Measurements from ENCODE around the gene EXT2. TPM values are rescaled to one million over a fixed set of nuclear protein-coding genes. Genes with fewer than 3 reads are reported as not detected.

Gene EXT2
- total and polyA plus RNA-seq, 2 experiments from 2014 or later: 15.9 to 48.6 TPM

- H3K9me2 ChIP-seq (ENCODE audit: insufficient read depth): peaks cover 4% of the 10 kb centered on the region; the same call in 1 of the 2 replicates
- H3K36me3 Mint-ChIP-seq (ENCODE audit: low read depth): no peaks in the 10 kb centered on the region
- TF ChIP-seq EZH2 (IDR thresholded peaks at IDR 0.05; ENCODE audit: low read depth, unreplicated experiment) (no peak), ZNF331 (CRISPR knock-in tag; IDR thresholded peaks at IDR 0.05; ENCODE audit: low read depth) (no peak)
- TF ChIP-seq, protein P1, sequence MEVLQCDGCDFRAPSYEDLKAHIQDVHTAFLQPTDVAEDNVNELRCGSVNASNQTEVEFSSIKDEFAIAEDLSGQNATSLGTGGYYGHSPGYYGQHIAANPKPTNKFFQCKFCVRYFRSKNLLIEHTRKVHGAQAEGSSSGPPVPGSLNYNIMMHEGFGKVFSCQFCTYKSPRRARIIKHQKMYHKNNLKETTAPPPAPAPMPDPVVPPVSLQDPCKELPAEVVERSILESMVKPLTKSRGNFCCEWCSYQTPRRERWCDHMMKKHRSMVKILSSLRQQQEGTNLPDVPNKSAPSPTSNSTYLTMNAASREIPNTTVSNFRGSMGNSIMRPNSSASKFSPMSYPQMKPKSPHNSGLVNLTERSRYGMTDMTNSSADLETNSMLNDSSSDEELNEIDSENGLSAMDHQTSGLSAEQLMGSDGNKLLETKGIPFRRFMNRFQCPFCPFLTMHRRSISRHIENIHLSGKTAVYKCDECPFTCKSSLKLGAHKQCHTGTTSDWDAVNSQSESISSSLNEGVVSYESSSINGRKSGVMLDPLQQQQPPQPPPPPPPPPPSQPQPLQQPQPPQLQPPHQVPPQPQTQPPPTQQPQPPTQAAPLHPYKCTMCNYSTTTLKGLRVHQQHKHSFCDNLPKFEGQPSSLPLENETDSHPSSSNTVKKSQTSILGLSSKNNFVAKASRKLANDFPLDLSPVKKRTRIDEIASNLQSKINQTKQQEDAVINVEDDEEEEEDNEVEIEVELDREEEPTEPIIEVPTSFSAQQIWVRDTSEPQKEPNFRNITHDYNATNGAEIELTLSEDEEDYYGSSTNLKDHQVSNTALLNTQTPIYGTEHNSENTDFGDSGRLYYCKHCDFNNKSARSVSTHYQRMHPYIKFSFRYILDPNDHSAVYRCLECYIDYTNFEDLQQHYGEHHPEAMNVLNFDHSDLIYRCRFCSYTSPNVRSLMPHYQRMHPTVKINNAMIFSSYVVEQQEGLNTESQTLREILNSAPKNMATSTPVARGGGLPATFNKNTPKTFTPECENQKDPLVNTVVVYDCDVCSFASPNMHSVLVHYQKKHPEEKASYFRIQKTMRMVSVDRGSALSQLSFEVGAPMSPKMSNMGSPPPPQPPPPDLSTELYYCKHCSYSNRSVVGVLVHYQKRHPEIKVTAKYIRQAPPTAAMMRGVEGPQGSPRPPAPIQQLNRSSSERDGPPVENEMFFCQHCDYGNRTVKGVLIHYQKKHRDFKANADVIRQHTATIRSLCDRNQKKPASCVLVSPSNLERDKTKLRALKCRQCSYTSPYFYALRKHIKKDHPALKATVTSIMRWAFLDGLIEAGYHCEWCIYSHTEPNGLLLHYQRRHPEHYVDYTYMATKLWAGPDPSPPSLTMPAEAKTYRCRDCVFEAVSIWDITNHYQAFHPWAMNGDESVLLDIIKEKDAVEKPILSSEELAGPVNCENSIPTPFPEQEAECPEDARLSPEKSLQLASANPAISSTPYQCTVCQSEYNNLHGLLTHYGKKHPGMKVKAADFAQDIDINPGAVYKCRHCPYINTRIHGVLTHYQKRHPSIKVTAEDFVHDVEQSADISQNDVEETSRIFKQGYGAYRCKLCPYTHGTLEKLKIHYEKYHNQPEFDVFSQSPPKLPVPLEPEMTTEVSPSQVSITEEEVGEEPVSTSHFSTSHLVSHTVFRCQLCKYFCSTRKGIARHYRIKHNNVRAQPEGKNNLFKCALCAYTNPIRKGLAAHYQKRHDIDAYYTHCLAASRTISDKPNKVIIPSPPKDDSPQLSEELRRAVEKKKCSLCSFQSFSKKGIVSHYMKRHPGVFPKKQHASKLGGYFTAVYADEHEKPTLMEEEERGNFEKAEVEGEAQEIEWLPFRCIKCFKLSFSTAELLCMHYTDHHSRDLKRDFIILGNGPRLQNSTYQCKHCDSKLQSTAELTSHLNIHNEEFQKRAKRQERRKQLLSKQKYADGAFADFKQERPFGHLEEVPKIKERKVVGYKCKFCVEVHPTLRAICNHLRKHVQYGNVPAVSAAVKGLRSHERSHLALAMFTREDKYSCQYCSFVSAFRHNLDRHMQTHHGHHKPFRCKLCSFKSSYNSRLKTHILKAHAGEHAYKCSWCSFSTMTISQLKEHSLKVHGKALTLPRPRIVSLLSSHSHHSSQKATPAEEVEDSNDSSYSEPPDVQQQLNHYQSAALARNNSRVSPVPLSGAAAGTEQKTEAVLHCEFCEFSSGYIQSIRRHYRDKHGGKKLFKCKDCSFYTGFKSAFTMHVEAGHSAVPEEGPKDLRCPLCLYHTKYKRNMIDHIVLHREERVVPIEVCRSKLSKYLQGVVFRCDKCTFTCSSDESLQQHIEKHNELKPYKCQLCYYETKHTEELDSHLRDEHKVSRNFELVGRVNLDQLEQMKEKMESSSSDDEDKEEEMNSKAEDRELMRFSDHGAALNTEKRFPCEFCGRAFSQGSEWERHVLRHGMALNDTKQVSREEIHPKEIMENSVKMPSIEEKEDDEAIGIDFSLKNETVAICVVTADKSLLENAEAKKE (CRISPR knock-in tag; IDR thresholded peaks at IDR 0.05): no peak
- TF ChIP-seq, protein P2, sequence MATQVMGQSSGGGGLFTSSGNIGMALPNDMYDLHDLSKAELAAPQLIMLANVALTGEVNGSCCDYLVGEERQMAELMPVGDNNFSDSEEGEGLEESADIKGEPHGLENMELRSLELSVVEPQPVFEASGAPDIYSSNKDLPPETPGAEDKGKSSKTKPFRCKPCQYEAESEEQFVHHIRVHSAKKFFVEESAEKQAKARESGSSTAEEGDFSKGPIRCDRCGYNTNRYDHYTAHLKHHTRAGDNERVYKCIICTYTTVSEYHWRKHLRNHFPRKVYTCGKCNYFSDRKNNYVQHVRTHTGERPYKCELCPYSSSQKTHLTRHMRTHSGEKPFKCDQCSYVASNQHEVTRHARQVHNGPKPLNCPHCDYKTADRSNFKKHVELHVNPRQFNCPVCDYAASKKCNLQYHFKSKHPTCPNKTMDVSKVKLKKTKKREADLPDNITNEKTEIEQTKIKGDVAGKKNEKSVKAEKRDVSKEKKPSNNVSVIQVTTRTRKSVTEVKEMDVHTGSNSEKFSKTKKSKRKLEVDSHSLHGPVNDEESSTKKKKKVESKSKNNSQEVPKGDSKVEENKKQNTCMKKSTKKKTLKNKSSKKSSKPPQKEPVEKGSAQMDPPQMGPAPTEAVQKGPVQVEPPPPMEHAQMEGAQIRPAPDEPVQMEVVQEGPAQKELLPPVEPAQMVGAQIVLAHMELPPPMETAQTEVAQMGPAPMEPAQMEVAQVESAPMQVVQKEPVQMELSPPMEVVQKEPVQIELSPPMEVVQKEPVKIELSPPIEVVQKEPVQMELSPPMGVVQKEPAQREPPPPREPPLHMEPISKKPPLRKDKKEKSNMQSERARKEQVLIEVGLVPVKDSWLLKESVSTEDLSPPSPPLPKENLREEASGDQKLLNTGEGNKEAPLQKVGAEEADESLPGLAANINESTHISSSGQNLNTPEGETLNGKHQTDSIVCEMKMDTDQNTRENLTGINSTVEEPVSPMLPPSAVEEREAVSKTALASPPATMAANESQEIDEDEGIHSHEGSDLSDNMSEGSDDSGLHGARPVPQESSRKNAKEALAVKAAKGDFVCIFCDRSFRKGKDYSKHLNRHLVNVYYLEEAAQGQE (IDR thresholded peaks at IDR 0.05; ENCODE audit: unreplicated experiment): no peak
- no peak overlapping the region for H3K4me2 ChIP-seq
- peaks cover 3% of the 10 kb centered on the region; the same call in 2 of the 3 replicates for H3K4me1 Mint-ChIP-seq
- no peaks in the 10 kb centered on the region for H3K79me2 ChIP-seq (replicated peaks; ENCODE audit: insufficient read depth)
- no peak overlapping the region for H3K27ac Mint-ChIP-seq
- no peaks in the 10 kb centered on the region for H3F3A ChIP-seq (replicated peaks; ENCODE audit: low read depth)
- peaks cover 5% of the 10 kb centered on the region for H3K27me3 Mint-ChIP-seq (ENCODE audit: insufficient read depth, low read depth, poor library complexity)
- H3K4me1 ChIP-seq (ENCODE audit: insufficient read depth): no peaks in the 10 kb centered on the region
- no peak overlapping the region for H3K4me3 ChIP-seq
- no peak overlapping the region for H3K4me3 Mint-ChIP-seq
- H4K20me1 ChIP-seq (replicated peaks; ENCODE audit: insufficient read depth): no peaks in the 10 kb centered on the region
- no peak overlapping the region for H3K27ac ChIP-seq (ENCODE audit: low read depth)
- H3K27me3 ChIP-seq (ENCODE audit: insufficient read depth): no peaks in the 10 kb centered on the region
- DNase-seq (ENCODE audit: low spot score) (no peak), ATAC-seq (no peak)
- no peaks in the 10 kb centered on the region for H3K9me3 Mint-ChIP-seq
- no peaks in the 10 kb centered on the region for H3K36me3 ChIP-seq (ENCODE audit: insufficient read depth)
- H2AFZ ChIP-seq: no peak overlapping the region
Observed at GRCh38 chr11:44268614-44269080, 173.2 kb downstream of the EXT2 start.
